ENCODE measurements around the gene MMS19. TPM values are rescaled to one million over a fixed set of nuclear protein-coding genes. Genes with fewer than 3 reads are reported as not detected.

Gene MMS19
- polyA plus RNA-seq, 3 donors = 23.2 to 74.5 (median 29.2) TPM

GRCh38 chr10:97508342-97508741, 10.1 kb upstream of the MMS19 start:
- peaks cover 91% of the 10 kb centered on the region for H4K20me1 ChIP-seq (ENCODE audit: insufficient read depth, low read length)

GRCh38 chr10:97506199-97506991, 8.2 kb upstream of the MMS19 start:
- Mint-ChIP-seq H3K4me1 (peaks cover 23% of the 10 kb centered on the region), H3K36me3 (peaks cover 0 to 17% of the 10 kb centered on the region in 2 donors), H3K4me3 (no peak overlapping the region), H3K27me3 (ENCODE audit: low read depth in 3 of 3) (peaks cover 0 to 3% (median 0%) of the 10 kb centered on the region in 3 donors), H3K9me3 (no peaks in the 10 kb centered on the region), H3K27ac (peak overlapping the region in 1 of 7 donors; percentile 16)
- no peak for TF ChIP-seq CTCF (IDR thresholded peaks at IDR 0.05)
- intact Hi-C loops (cut with micrococcal nuclease) = no loop called here
- no peak overlapping the region for H3K27ac ChIP-seq (ENCODE audit: low read depth in 1 of 2, low read length in 2 of 2)
- peaks cover 87% of the 10 kb centered on the region for H4K20me1 ChIP-seq (ENCODE audit: insufficient read depth, low read length)
- H3K4me3 ChIP-seq (replicated peaks in 1 of 3; ENCODE audit: low read depth in 2 of 3, low read length in 3 of 3) = no peak overlapping the region
- H3K4me2 ChIP-seq (replicated peaks; ENCODE audit: extremely low read depth, low read length, poor library complexity, severe bottlenecking) = no peak overlapping the region
- DNase-seq = no peak
- 60% methylated on average over 1 of the region's 3 CpGs for WGBS (ENCODE audit: insufficient coverage)
- H3K79me2 ChIP-seq (ENCODE audit: insufficient read depth, low read length) = peaks cover 33% of the 10 kb centered on the region
- peaks cover 0 to 10% of the 10 kb centered on the region in 2 donors for H3K36me3 ChIP-seq (replicated peaks in 1 of 2; ENCODE audit: control insufficient read depth in 1 of 2, insufficient read depth in 2 of 2, low read length in 2 of 2)
- no peak overlapping the region for H2AFZ ChIP-seq (ENCODE audit: insufficient read depth, low read depth, low read length, poor library complexity, severe bottlenecking)
- no peaks in the 10 kb centered on the region for H3K27me3 ChIP-seq (ENCODE audit: control insufficient read depth in 2 of 2, insufficient read depth in 2 of 2, low read length in 2 of 2)
- peaks cover 17 to 25% of the 10 kb centered on the region in 2 donors for H3K4me1 ChIP-seq (ENCODE audit: control insufficient read depth in 1 of 2, insufficient read depth in 2 of 2, low read length in 2 of 2)
- H3K9ac ChIP-seq (ENCODE audit: insufficient read depth, low read length, poor library complexity, severe bottlenecking) = no peak overlapping the region
- no peaks in the 10 kb centered on the region for H3K9me3 ChIP-seq (replicated peaks in 1 of 2; ENCODE audit: control insufficient read depth in 1 of 2, insufficient read depth in 1 of 2, low read length in 2 of 2)

More at GRCh38 chr10:97508342-97508741, 10.1 kb upstream of the MMS19 start:
- Histone ChIP-seq H3K27ac (ENCODE audit: low read depth in 1 of 2, low read length in 2 of 2) (no peak overlapping the region), H3K79me2 (ENCODE audit: insufficient read depth, low read length) (peaks cover 28% of the 10 kb centered on the region), H3K36me3 (replicated peaks in 1 of 2; ENCODE audit: control insufficient read depth in 1 of 2, insufficient read depth in 2 of 2, low read length in 2 of 2) (peaks cover 0 to 10% of the 10 kb centered on the region in 2 donors), H3K27me3 (ENCODE audit: control insufficient read depth in 2 of 2, insufficient read depth in 2 of 2, low read length in 2 of 2) (no peaks in the 10 kb centered on the region), H3K9me3 (replicated peaks in 1 of 2; ENCODE audit: control insufficient read depth in 1 of 2, insufficient read depth in 1 of 2, low read length in 2 of 2) (no peaks in the 10 kb centered on the region), H2AFZ (ENCODE audit: insufficient read depth, low read depth, low read length, poor library complexity, severe bottlenecking) (no peak overlapping the region), H3K9ac (ENCODE audit: insufficient read depth, low read length, poor library complexity, severe bottlenecking) (no peak overlapping the region), H3K4me3 (replicated peaks in 1 of 3; ENCODE audit: low read depth in 2 of 3, low read length in 3 of 3) (no peak overlapping the region), H3K4me1 (ENCODE audit: control insufficient read depth in 1 of 2, insufficient read depth in 2 of 2, low read length in 2 of 2) (peaks cover 11 to 17% of the 10 kb centered on the region in 2 donors), H3K4me2 (replicated peaks; ENCODE audit: extremely low read depth, low read length, poor library complexity, severe bottlenecking) (no peak overlapping the region)
- Mint-ChIP-seq H3K36me3 (peaks cover 0 to 13% of the 10 kb centered on the region in 2 donors), H3K27ac (no peak overlapping the region), H3K4me1 (peaks cover 13% of the 10 kb centered on the region), H3K9me3 (no peaks in the 10 kb centered on the region), H3K4me3 (no peak overlapping the region), H3K27me3 (ENCODE audit: low read depth in 3 of 3) (peaks cover 0 to 4% (median 0%) of the 10 kb centered on the region in 3 donors)
- no CpG with 5 or more reads among the region's 1 CpG for WGBS (ENCODE audit: insufficient coverage)
- no peak for DNase-seq
- TF ChIP-seq CTCF (IDR thresholded peaks at IDR 0.05) = no peak
- intact Hi-C loops (cut with micrococcal nuclease) = no loop called here

Measured in CD14-positive monocyte (primary cell).